Erythroblast (primary cell): Measurements from ENCODE around the gene ZDHHC22.

ENCODE experiments used
- GATA1 ChIP-seq: IDR thresholded peaks from 2 replicates; pipeline ENCODE4 v1.6.1; 2011; ENCODE audit warnings: low read depth, mild to moderate bottlenecking, control low read depth, low read length, moderate library complexity
- POLR2A ChIP-seq: IDR thresholded peaks from 2 replicates; pipeline ENCODE4 v1.6.1; 2011; ENCODE audit warnings: mild to moderate bottlenecking, low read length

GRCh38 chr14:77151245-77151644 is 9.7 kb upstream of the ZDHHC22 start:
- TF ChIP-seq POLR2A (no peak), GATA1 (no peak)
